GM18861 (cell line): ENCODE results near the gene LAS1L.
"Not testable (repeated sequence)": the region's sequence is repeated elsewhere in the genome, so short reads cannot be mapped to it uniquely, and the experiment has no call there.

Source experiments
- ATAC-seq: cut with Tn5 transposase; IDR thresholded peaks from one replicate; pipeline ENCODE4 v1.9.1; 2021; ENCODE audit not compliant: unreplicated experiment

LAS1L gene

GRCh38 chrX:65518980-65519379 lies 15.6 kb downstream of the LAS1L start:
- ATAC-seq, result not testable (repeated sequence)

- ATAC-seq, result no peak
Observed at GRCh38 chrX:65517923-65518322, 16.7 kb downstream of the LAS1L start.

- ATAC-seq, result no peak
Observed at GRCh38 chrX:65516756-65517155, 17.8 kb downstream of the LAS1L start.

GRCh38 chrX:65513610-65514009 lies 21.0 kb downstream of the LAS1L start:
- no peak for ATAC-seq

GRCh38 chrX:65509400-65509799 lies 25.2 kb downstream of the LAS1L start:
- no peak for ATAC-seq

- no peak for ATAC-seq
Observed at GRCh38 chrX:65508851-65509250, 25.7 kb downstream of the LAS1L start.

- ATAC-seq, result no peak
Observed at GRCh38 chrX:65502618-65503017, 32.0 kb downstream of the LAS1L start.

GRCh38 chrX:65493431-65493830 lies 41.2 kb downstream of the LAS1L start:
- ATAC-seq, result no peak

GRCh38 chrX:65491620-65492019 lies 43.0 kb downstream of the LAS1L start:
- no peak for ATAC-seq

- ATAC-seq, result no peak
Observed at GRCh38 chrX:65488495-65488894, 46.1 kb downstream of the LAS1L start.

GRCh38 chrX:65480960-65481359 lies 53.6 kb downstream of the LAS1L start:
- no peak for ATAC-seq

GRCh38 chrX:65479102-65479501 lies 55.5 kb downstream of the LAS1L start:
- ATAC-seq, result not testable (repeated sequence)

GRCh38 chrX:65476564-65476963 lies 58.0 kb downstream of the LAS1L start:
- ATAC-seq, result no peak

GRCh38 chrX:65463550-65463949 lies 71.0 kb downstream of the LAS1L start:
- no peak for ATAC-seq
